Thoracic aorta (tissue), 2 donors: ENCODE results near the gene RXFP2. TPM values are rescaled to one million over a fixed set of nuclear protein-coding genes. Genes with fewer than 3 reads are reported as not detected.

Experiments used
- ATAC-seq: fragments of 150-250 bp; one replicate; pipeline ENCODE4 v1.8.0; 2017; ENCODE audit warnings: low read depth; ENCODE audit not compliant: insufficient number of reproducible peaks, low FRiP score
- DNase-seq: peaks from one replicate; pipeline ENCODE4 v3.0.0-alpha.2; 2020; ENCODE audit warnings: low spot score
- H3K27ac ChIP-seq, 2 donors: fragments of 200-600 bp; sonication (generic); 1 replicate in 1 of 2; 2 replicates in 1 of 2; pipeline ENCODE4 v1.5.1; 2016; ENCODE audit warnings: mild to moderate bottlenecking in 2 of 2, moderate library complexity in 2 of 2
- H3K27me3 ChIP-seq: fragments of 200-600 bp; sonication (generic); replicated peaks from 2 replicates; pipeline ENCODE4 v1.6.0; 2016; ENCODE audit warnings: mild to moderate bottlenecking; ENCODE audit not compliant: insufficient read depth
- H3K36me3 ChIP-seq: fragments of 200-600 bp; sonication (generic); one replicate; pipeline ENCODE4 v1.5.1; 2016
- H3K4me1 ChIP-seq, 2 donors: fragments of 200-600 bp; sonication (generic); 1 replicate in 1 of 2; 2 replicates in 1 of 2; pipeline versions ENCODE4 v1.5.1 to v1.6.0; 2016; ENCODE audit warnings: low read depth in 2 of 2, mild to moderate bottlenecking in 1 of 2; ENCODE audit not compliant: control insufficient read depth in 1 of 2
- H3K4me3 ChIP-seq: fragments of 200-600 bp; sonication (generic); 2 replicates; pipeline ENCODE4 v1.5.1; 2016; ENCODE audit warnings: mild to moderate bottlenecking
- H3K9me3 ChIP-seq: fragments of 200-600 bp; sonication (generic); 2 replicates; pipeline ENCODE4 v1.5.1; 2016
- total RNA-seq, 2 donors: library from RNA; depleted of rRNA; stranded (reverse); fragments of >200 nt; gene quantifications; one replicate each; pipeline versions ENCODE4 v1.1.0 to v1.2.3, GENCODE V29; 2016
- TF ChIP-seq, protein P1 (sequence below): fragments of 200-600 bp; sonication (generic); IDR thresholded peaks from one replicate; pipeline ENCODE4 v1.5.1; 2019; ENCODE audit warnings: antibody characterized with exemption

RXFP2 gene
- total RNA-seq, 2 donors from 2014 or later, result 0.21 to 3.0 TPM

DNA sequence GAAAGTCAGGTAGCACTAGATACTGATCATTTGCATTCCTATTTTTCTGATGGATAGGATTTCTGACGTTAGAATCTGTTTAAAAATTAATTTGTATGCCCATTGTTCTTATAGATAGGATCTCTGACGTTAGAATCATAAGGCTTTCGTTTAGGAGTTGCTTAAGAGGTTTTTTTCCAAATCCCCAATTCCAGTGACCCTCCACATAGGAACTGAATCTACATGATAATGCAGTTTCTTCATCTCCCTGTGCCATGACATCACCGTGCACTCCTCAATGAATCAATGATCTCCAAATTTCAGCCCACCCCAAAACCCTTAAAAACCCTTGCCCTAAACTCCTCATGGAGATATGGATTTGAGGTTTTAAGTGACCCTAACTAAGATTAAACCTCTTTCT, 87.2 kb downstream of the RXFP2 start:
- DNase-seq (no peak), ATAC-seq (no peak)
- H3K4me1 ChIP-seq, result no peaks in the 10 kb centered on the region
- TF ChIP-seq, protein P1, sequence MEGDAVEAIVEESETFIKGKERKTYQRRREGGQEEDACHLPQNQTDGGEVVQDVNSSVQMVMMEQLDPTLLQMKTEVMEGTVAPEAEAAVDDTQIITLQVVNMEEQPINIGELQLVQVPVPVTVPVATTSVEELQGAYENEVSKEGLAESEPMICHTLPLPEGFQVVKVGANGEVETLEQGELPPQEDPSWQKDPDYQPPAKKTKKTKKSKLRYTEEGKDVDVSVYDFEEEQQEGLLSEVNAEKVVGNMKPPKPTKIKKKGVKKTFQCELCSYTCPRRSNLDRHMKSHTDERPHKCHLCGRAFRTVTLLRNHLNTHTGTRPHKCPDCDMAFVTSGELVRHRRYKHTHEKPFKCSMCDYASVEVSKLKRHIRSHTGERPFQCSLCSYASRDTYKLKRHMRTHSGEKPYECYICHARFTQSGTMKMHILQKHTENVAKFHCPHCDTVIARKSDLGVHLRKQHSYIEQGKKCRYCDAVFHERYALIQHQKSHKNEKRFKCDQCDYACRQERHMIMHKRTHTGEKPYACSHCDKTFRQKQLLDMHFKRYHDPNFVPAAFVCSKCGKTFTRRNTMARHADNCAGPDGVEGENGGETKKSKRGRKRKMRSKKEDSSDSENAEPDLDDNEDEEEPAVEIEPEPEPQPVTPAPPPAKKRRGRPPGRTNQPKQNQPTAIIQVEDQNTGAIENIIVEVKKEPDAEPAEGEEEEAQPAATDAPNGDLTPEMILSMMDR, result no peak
- no peak overlapping the region for H3K4me3 ChIP-seq
- no peaks in the 10 kb centered on the region for H3K27me3 ChIP-seq
- H3K36me3 ChIP-seq, result no peaks in the 10 kb centered on the region
- no peak overlapping the region for H3K27ac ChIP-seq
- H3K9me3 ChIP-seq, result no peaks in the 10 kb centered on the region

DNA sequence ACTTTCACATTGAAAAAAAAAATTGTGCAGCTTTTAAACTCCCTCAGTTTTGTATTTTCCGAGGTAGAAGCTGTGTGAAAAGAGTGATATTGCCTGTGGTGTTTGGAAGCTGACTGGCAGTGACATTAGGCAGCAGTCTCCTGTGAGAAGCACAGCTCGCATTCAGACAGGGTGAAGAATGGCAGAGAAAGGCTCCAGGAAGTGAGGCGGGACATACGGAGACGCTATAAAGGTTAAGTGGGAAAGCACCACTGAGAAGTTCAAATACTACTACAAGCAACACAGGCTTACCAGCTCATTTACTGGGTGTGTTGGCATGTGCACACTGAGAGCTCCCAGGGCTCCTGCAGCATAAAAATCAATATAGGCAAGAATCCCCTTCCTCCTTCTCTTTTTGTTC, 88.4 kb downstream of the RXFP2 start:
- Histone ChIP-seq H3K27me3 (no peaks in the 10 kb centered on the region), H3K4me1 (no peaks in the 10 kb centered on the region), H3K4me3 (no peak overlapping the region), H3K9me3 (no peaks in the 10 kb centered on the region), H3K27ac (no peak overlapping the region), H3K36me3 (no peaks in the 10 kb centered on the region)
- ATAC-seq (no peak), DNase-seq (no peak)
- TF ChIP-seq, protein P1, result no peak

DNA sequence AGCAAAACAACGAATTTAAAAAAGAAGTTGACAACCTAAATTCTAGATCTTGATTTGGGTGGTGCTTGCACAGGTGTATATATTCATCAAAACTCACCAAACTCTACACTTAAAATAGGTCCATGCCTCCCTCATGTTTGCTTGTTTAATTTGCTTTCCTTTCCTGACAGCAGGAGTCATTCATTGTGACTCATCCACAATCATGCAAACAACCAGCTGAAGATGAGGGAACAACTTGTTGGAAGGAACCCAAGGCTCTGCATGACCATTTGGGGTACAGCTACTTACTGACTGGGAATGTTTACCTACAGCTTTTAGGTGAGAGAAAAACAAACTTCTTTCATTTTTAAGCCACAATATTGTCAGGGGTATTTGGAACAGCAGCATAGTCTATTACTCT, 96.6 kb downstream of the RXFP2 start:
- ATAC-seq (no peak), DNase-seq (no peak)
- Histone ChIP-seq H3K36me3 (no peaks in the 10 kb centered on the region), H3K27ac (no peak overlapping the region), H3K4me1 (no peaks in the 10 kb centered on the region), H3K27me3 (no peaks in the 10 kb centered on the region), H3K4me3 (no peak overlapping the region), H3K9me3 (no peaks in the 10 kb centered on the region)
- TF ChIP-seq, protein P1, result no peak

DNA sequence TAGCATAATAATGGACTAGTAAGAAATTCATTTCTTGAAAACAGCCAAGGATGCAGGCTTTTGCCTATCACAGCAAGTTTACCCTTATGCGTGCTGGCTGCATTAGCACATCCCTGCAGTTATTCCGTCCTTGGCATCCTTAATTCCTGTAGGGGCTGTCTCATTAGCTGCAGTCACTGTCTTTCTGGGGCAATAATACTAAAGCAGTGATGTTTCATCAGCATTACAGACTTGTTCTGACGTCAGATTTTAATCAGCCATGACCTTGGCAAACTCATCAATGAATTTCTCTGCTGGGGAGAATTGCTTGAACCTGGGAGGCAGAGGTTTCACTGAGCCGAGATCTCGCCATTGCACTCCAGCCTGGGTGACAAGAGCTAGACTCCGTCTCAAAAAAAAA, 103.7 kb downstream of the RXFP2 start:
- ATAC-seq (no peak), DNase-seq (no peak)
- peaks cover 0 to 9% of the 10 kb centered on the region in 2 donors for H3K4me1 ChIP-seq
- H3K27me3 ChIP-seq, result no peaks in the 10 kb centered on the region
- H3K9me3 ChIP-seq, result no peaks in the 10 kb centered on the region
- TF ChIP-seq, protein P1, result no peak
- no peak overlapping the region for H3K4me3 ChIP-seq
- H3K27ac ChIP-seq, result no peak overlapping the region
- no peaks in the 10 kb centered on the region for H3K36me3 ChIP-seq

DNA sequence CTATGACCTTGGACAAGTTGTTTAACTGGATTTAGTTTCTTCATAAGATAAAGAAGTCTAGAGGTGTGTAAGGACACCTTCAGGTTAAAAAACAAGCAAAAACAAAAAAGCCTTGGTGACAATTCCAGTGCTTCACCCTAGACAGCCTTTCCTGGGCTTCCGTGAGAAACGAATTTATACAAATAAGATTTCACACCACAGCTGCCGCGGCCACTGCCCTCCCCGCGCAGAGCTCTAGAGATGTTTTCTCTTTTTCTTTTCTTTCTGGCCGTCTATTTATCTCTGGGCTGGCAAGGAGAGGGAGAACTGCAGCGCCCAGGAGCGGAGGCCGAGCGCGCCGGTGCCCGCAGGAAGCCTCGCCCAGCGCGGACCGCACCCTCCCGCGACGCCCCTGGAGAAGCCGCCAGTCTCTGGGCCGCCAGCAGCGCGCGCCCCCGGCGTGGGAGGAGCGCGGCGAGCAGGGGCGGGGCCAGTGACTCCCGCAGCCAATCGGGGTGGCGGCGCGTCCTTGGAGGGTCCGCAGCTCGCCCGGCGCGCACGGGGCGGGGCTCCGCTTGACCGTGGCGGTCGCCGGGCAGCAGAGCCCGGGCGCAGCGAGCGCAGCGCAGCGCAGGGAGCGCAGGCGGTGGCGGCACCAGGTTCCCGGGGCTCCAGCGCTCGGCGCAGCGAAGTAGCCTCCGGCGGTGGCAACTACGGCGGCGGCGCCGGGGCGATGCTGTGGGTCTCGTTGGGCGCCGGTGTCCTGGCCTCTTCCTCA, 107.0 kb downstream of the RXFP2 start:
- peaks cover 0 to 9% of the 10 kb centered on the region in 2 donors for H3K4me1 ChIP-seq
- ATAC-seq (peak; percentile 85), DNase-seq (peak; percentile 45)
- peak overlapping the region; percentile 56 to 69 for H3K27ac ChIP-seq
- peak overlapping the region; percentile 86 for H3K4me3 ChIP-seq
- no peaks in the 10 kb centered on the region for H3K36me3 ChIP-seq
- no peaks in the 10 kb centered on the region for H3K9me3 ChIP-seq
- no peaks in the 10 kb centered on the region for H3K27me3 ChIP-seq
- TF ChIP-seq, protein P1, result no peak
